Panc1 (cell line): ENCODE data around the gene NKD1. TPM values are rescaled to one million over a fixed set of nuclear protein-coding genes. Genes with fewer than 3 reads are reported as not detected.

Source experiments
- ATAC-seq: fragments of 200-7000 bp; cut with Tn5 transposase; 2 replicates; pipeline ENCODE4 v1.9.1; 2020; ENCODE audit warnings: mild to moderate bottlenecking, moderate library complexity
- BruUV-seq: library from RNA; stranded (reverse); fragments of 400-500 nt; replicated peaks from 2 replicates; lab custom pipeline; 2021; lab: Mats Ljungman, UMichigan
- CTCF ChIA-PET: fragments of 300-600 bp; sonication (Branson Sonifier 250); formaldehyde crosslinking; loops from one replicate; lab custom pipeline; 2022; ENCODE audit warnings: antibody characterized with exemption; lab: Charles Lee
- POLR2A ChIA-PET: fragments of 300-600 bp; sonication (Branson Sonifier 250); formaldehyde crosslinking; loops from one replicate; lab custom pipeline; 2022; ENCODE audit warnings: antibody characterized with exemption; lab: Charles Lee
- DNase-seq: peaks from one replicate; pipeline ENCODE4 v3.0.0-alpha.2; 2010; ENCODE audit warnings: low read depth, low spot score
- H3K27ac ChIP-seq: 2 replicates; pipeline ENCODE4 v1.5.1; 2011; ENCODE audit warnings: mild to moderate bottlenecking, low read length, inconsistent platforms
- H3K27me3 ChIP-seq: fragments of 200-500 bp; sonication (Bioruptor generic); 2 replicates; pipeline ENCODE4 v1.6.0; 2014; ENCODE audit warnings: low read length, inconsistent platforms; ENCODE audit not compliant: control insufficient read depth, insufficient read depth
- H3K36me3 ChIP-seq: fragments of 200-500 bp; sonication (Bioruptor generic); 2 replicates; pipeline ENCODE4 v1.5.1; 2014; ENCODE audit warnings: inconsistent platforms, mild to moderate bottlenecking, low read length, moderate library complexity; ENCODE audit not compliant: control insufficient read depth, insufficient read depth
- H3K4me1 ChIP-seq: 2 replicates; pipeline ENCODE4 v1.5.1; 2011; ENCODE audit warnings: inconsistent platforms, mild to moderate bottlenecking, low read length, moderate library complexity; ENCODE audit not compliant: control insufficient read depth, insufficient read depth
- H3K4me3 ChIP-seq, 2 experiments: 2 replicates each; pipeline ENCODE4 v1.5.1; 2011 to 2012; ENCODE audit warnings: low read depth in 2 of 2, low read length in 2 of 2, mild to moderate bottlenecking in 2 of 2, inconsistent platforms in 1 of 2, moderate library complexity in 1 of 2
- H3K9me3 ChIP-seq: fragments of 200-500 bp; sonication (Bioruptor generic); 2 replicates; pipeline ENCODE4 v1.5.1; 2014; ENCODE audit warnings: low read depth, mild to moderate bottlenecking, inconsistent platforms, low read length, moderate library complexity; ENCODE audit not compliant: control insufficient read depth, insufficient read depth
- POLR2AphosphoS5 ChIP-seq: IDR thresholded peaks from 2 replicates; pipeline ENCODE4 v1.6.1; 2012; ENCODE audit warnings: mild to moderate bottlenecking, low read depth, low read length, moderate library complexity
- SIN3A ChIP-seq: IDR thresholded peaks from 2 replicates; pipeline ENCODE4 v1.6.1; 2012; ENCODE audit warnings: low read depth, mild to moderate bottlenecking, low read length, moderate library complexity, borderline replicate concordance; ENCODE audit not compliant: insufficient read depth
- TCF7L2 ChIP-seq: IDR thresholded peaks from 2 replicates; pipeline ENCODE4 v1.6.1; 2011; ENCODE audit warnings: mild to moderate bottlenecking, low read depth, low read length, inconsistent platforms
- in situ Hi-C: cut with HindIII; loops from 2 replicates; pipeline ENCODE4 v1.10.0; 2016; ENCODE audit warnings: low sequenced_read_pairs, low pct_unique_long_range_greater_than_20kb
- intact Hi-C: fragments of 100-400 bp; cut with micrococcal nuclease; formaldehyde crosslinking; loops from one replicate; pipeline ENCODE4 v1.10.0; 2022; ENCODE audit not compliant: unreplicated experiment
- total RNA-seq: library from RNA; stranded (reverse); gene quantifications from one replicate; pipeline ENCODE4 v1.2.1, GENCODE V29; 2021; ENCODE audit not compliant: unreplicated experiment
- TF ChIP-seq, protein P1 (sequence below), 2 experiments: IDR thresholded peaks; 2 replicates each; pipeline ENCODE4 v1.6.1; 2011 to 2012; ENCODE audit warnings: low read depth in 2 of 2, control low read depth in 1 of 2, low read length in 1 of 2, mild to moderate bottlenecking in 1 of 2, moderate library complexity in 1 of 2; ENCODE audit not compliant: insufficient read depth in 1 of 2
- TF ChIP-seq, protein P2 (sequence below): fragments of 450-650 bp; IDR thresholded peaks from 2 replicates; pipeline ENCODE4 v1.5.1; 2017; ENCODE audit warnings: mild to moderate bottlenecking

Gene NKD1
- total RNA-seq, 1 experiment from 2014 or later, result 0.18 TPM

DNA sequence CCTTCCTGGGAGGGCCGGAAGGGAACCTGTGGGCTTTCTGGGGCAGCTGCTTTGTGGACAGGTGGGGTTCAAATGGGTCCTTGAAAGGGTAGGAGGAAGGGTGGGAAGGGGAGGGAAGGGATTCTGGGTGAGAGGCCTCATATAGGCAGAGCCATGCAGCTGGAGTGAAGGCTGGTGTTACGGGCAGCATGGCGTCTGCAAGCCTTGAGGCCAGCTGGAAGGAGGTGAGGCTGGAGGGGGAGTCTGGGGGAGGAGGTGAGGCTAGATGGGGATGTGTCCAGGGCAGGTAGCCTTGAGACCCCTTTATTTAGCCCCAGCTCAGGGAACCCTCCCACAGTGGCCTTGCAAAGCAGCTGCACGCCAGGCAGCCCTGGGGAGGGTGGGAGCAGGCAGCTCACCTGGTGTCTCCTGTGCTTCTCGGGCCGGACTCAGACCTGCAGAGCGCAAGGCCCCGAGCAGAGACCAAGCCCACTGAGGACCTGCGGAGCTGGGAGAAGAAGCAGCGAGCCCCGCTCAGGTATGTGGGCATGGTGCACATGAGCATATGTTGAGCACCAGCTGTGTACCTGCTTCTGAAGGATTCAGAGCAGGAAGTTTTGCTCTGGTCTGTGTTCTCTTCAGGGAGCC, 82.3 kb downstream of the NKD1 start:
- Histone ChIP-seq H3K9me3 (no peaks in the 10 kb centered on the region), H3K36me3 (no peaks in the 10 kb centered on the region), H3K4me1 (no peaks in the 10 kb centered on the region), H3K4me3 (no peak overlapping the region), H3K27ac (no peak overlapping the region), H3K27me3 (no peaks in the 10 kb centered on the region)
- no peak for TF ChIP-seq POLR2AphosphoS5
- intact Hi-C loops, result no loop called here
- no TSS peak for BruUV-seq
- DNase-seq (no peak), ATAC-seq (no peak)
- ChIA-PET CTCF (no interaction called here), POLR2A (no interaction called here)
- in situ Hi-C loops, result no loop called here

DNA sequence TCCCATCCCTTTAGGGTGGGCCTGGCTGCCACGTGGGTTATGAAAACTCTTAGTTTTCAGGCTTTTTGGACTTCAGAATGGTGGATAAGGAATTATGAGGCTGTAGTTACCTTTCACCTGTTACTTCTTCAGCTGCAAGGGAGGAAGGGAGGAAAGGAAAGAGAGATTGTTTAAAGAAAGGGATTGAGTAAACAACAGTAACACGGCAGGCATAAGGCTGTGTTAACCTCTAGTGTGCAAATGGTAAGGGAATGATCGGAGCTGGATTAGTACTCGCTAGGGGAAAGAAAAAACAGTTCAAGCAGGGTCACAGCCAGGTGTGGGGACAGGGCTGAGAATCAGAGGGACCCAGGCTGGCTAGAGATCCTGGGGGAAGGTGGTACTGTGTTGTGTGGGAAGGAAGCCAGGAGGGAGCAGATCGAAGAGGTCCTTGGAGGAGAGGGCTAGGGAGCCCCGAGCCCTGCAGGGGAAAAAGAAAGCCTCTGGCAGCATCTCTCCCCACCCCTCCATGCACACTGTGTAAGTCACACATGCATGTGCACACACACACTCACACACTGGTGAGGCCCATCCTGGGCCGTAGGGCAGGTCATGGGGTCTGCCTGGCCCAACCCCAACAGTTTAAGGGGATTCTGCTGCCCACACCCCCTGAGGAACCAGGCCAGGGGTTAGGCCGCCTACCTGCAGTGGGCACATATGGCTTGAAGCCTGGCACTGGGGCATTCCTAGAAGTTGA, 83.2 kb downstream of the NKD1 start:
- no peak for DNase-seq
- no TSS peak for BruUV-seq
- ATAC-seq, result no peak; the same call in 1 of the 2 replicates
- POLR2A ChIA-PET, result no interaction called here
- TF ChIP-seq, protein P1, sequence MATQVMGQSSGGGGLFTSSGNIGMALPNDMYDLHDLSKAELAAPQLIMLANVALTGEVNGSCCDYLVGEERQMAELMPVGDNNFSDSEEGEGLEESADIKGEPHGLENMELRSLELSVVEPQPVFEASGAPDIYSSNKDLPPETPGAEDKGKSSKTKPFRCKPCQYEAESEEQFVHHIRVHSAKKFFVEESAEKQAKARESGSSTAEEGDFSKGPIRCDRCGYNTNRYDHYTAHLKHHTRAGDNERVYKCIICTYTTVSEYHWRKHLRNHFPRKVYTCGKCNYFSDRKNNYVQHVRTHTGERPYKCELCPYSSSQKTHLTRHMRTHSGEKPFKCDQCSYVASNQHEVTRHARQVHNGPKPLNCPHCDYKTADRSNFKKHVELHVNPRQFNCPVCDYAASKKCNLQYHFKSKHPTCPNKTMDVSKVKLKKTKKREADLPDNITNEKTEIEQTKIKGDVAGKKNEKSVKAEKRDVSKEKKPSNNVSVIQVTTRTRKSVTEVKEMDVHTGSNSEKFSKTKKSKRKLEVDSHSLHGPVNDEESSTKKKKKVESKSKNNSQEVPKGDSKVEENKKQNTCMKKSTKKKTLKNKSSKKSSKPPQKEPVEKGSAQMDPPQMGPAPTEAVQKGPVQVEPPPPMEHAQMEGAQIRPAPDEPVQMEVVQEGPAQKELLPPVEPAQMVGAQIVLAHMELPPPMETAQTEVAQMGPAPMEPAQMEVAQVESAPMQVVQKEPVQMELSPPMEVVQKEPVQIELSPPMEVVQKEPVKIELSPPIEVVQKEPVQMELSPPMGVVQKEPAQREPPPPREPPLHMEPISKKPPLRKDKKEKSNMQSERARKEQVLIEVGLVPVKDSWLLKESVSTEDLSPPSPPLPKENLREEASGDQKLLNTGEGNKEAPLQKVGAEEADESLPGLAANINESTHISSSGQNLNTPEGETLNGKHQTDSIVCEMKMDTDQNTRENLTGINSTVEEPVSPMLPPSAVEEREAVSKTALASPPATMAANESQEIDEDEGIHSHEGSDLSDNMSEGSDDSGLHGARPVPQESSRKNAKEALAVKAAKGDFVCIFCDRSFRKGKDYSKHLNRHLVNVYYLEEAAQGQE (IDR thresholded peaks at IDR 0.05; ENCODE audit: insufficient read depth in 1 of 2, low read depth in 2 of 2, low read length in 1 of 2), result no peak
- TF ChIP-seq TCF7L2, result no peak
- TF ChIP-seq, protein P2, sequence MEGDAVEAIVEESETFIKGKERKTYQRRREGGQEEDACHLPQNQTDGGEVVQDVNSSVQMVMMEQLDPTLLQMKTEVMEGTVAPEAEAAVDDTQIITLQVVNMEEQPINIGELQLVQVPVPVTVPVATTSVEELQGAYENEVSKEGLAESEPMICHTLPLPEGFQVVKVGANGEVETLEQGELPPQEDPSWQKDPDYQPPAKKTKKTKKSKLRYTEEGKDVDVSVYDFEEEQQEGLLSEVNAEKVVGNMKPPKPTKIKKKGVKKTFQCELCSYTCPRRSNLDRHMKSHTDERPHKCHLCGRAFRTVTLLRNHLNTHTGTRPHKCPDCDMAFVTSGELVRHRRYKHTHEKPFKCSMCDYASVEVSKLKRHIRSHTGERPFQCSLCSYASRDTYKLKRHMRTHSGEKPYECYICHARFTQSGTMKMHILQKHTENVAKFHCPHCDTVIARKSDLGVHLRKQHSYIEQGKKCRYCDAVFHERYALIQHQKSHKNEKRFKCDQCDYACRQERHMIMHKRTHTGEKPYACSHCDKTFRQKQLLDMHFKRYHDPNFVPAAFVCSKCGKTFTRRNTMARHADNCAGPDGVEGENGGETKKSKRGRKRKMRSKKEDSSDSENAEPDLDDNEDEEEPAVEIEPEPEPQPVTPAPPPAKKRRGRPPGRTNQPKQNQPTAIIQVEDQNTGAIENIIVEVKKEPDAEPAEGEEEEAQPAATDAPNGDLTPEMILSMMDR, result no peak
- no peak for TF ChIP-seq SIN3A
- no peak for TF ChIP-seq POLR2AphosphoS5
- Histone ChIP-seq H3K27ac (no peak overlapping the region), H3K4me1 (no peaks in the 10 kb centered on the region), H3K36me3 (no peaks in the 10 kb centered on the region), H3K4me3 (no peak overlapping the region), H3K9me3 (no peaks in the 10 kb centered on the region), H3K27me3 (no peaks in the 10 kb centered on the region)
- in situ Hi-C loops, result no loop called here
- CTCF ChIA-PET, result no interaction called here
- intact Hi-C loops, result no loop called here

DNA sequence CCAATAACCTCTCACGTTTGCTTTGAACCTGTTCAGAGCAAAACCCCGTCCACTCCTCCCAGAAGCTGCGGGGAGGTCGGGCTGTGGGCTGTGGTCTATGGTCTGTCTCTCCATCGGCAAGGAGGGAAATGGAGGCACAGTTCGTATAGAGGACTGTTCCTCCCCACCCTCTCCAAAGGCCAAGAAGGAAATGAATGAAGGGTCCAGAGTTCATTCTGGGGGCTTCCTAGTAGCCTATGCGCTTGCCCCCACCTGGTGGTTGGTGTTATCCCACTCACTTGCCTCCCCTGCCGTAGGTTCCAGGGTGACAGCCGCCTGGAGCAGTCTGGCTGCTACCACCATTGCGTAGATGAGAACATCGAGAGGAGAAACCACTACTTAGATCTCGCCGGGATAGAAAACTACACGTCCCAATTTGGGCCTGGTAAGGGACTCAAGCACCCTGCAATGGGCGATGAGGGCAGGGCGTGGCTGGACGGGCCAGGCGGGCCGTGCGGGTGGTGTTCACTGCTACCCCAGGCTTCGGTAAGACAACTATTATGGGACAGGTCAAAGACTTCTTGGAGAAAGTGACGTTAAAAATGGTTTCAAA, 83.9 kb downstream of the NKD1 start:
- DNase-seq, result no peak
- in situ Hi-C loops (no loop called here), intact Hi-C loops (no loop called here)
- no peaks in the 10 kb centered on the region for H3K27me3 ChIP-seq
- H3K4me3 ChIP-seq, result no peak overlapping the region
- no peak overlapping the region for H3K27ac ChIP-seq
- ATAC-seq, result no peak
- no peaks in the 10 kb centered on the region for H3K4me1 ChIP-seq
- no peaks in the 10 kb centered on the region for H3K36me3 ChIP-seq
- ChIA-PET CTCF (no interaction called here), POLR2A (no interaction called here)
- H3K9me3 ChIP-seq, result no peaks in the 10 kb centered on the region
- TF ChIP-seq, protein P2, result no peak
- TF ChIP-seq, protein P1 (IDR thresholded peaks at IDR 0.05; ENCODE audit: insufficient read depth in 1 of 2, low read depth in 2 of 2, low read length in 1 of 2), result no peak
- TF ChIP-seq TCF7L2, result no peak
- TF ChIP-seq POLR2AphosphoS5, result no peak
- no peak for TF ChIP-seq SIN3A
- BruUV-seq, result no TSS peak
